GM21825 (cell line): ENCODE results near the gene SYT8.

Source experiments
- ATAC-seq: cut with Tn5 transposase; IDR thresholded peaks from one replicate; pipeline ENCODE4 v1.9.1; 2021; ENCODE audit warnings: mild to moderate bottlenecking, moderate library complexity; ENCODE audit not compliant: unreplicated experiment

SYT8 gene

DNA sequence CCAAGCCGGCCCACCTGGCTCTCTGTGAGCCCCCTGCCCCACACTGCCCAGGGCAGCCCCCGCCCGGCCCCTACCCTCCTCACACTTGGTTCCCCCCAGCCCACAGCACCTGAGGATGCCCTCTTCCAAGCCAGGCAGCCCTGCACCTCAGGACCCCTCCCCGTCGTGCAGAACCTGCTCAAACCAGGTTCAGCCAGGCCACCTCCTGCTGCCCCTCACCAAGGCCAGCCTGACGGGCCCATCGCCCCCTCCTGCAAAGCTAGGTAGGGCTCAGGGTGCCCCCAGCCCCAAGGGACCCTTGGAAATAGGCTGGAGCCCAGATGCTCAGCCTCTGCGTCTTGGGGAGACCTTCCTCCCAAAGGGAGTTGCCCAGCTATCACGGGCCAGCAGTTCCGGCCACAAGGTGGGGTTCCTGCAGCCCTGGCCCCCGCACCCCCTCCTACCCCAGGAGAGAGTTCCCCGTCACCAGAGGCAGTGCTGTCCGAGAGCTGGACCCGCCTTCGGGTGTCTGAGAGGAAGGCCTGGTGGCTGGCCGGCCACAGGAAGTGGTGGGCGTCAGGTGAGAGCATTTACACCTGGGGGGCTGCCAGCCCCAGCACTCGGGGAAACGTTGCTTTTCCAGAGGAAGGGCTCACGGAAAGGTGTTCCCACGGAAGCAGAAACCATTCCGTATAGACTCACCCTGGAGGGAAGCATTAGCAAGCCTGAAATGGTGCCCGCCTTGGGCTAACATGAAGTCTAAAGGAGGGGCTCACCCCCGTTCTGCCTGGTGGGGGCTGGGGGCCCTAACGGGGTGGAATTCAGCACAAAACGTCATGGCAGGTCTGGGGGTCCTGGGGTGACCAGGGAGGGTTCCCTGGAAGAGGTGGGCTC lies 3.2 kb upstream of the SYT8 start:
- ATAC-seq, result no peak

DNA sequence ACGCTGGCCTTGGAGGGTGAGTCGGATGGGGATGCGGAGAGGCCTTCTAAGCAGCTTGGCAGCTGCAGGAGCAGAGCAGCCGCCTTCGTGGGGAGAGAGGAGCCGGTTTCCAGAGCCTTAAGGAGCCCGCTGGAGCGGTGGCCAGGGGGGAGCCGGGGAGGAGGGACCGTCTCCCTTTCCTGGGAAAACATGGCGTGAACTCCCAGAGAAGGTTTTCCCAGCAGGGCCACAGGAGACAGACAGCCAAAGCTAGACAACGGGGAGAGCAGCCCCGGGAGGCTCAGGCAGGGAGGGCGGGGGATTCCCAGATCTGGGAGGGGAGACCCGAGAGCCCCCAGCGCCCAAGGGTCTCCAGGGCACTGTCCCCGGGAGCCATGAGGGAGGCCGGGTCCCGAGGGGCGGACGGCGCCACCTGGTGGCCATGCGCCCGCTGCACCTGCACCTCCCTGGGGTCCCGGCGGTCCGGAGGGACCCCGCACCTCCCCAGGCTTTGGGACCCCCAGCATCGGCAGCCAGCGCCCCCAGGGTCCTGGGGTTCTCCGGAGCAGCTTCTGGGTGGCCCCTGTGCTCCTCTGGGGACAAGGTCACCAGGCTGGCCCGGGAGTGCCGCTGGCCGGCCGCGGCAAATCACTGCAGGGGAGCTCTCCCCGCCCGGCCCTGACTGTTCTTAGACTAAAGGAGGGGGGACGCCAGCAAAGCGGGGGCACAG lies 2.4 kb upstream of the SYT8 start:
- ATAC-seq, result no peak

DNA sequence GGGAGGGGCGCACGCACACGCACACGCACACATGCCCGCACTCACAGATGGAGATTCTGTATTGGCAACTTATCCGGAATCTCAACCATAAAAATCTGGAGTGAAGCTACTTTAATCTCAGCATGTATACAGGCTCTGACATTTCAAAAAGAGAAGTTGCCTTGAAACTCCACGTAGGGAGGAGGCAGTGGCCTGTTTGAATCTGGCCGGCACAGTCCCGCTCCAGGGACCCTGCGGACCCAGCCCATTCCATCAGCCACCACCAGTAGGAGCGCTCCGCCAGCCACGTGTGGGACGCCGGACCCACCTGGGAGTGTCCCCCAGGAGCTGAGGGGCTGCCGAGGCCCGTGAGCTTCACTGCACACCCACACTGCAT lies 1.9 kb upstream of the SYT8 start:
- ATAC-seq, result no peak

DNA sequence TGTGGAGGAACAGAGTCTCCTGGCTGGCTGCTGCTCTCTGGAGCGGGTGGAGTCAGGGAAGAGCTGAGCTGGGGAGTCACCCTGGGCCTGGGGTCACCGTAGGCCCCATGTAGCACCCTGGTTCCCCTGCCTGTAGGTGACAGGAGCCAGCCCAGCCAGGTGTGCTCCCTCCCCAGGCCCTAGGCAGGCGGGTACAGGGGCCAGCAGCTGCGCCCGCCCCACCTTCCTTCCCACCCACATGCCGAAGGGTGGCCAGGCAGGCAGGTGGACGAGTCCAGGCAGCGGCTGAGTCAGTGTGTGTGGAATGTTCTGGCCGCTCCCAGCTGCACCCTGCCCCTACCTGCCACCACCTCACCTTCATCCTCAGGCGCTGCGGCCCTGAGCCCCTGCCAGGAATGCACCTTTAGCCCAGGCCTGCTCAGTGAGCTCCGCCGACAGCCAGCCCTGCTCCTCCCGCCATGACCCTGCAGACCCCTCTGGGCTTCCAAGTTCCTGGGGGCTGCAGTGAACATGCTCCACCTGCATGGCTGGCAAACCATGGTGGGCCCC lies 654 bp upstream of the SYT8 start:
- no peak for ATAC-seq

DNA sequence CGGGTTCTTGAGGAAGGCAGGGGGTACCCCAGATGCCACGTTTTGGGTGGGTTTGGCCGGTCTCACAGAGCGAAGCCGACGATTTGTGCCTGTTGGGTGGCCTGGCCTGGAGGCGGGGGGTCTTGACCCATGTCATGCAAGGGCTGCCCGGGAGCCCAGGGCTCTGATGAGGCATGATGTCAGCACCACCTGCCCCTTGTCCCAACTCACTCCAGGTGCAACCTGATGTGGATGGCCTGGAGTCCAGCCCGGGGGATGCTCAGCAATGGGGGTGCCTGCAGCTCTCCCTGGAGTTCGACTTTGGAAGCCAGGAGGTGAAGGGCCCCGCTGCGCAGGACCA lies 851 bp downstream of the SYT8 start:
- ATAC-seq, result no peak

DNA sequence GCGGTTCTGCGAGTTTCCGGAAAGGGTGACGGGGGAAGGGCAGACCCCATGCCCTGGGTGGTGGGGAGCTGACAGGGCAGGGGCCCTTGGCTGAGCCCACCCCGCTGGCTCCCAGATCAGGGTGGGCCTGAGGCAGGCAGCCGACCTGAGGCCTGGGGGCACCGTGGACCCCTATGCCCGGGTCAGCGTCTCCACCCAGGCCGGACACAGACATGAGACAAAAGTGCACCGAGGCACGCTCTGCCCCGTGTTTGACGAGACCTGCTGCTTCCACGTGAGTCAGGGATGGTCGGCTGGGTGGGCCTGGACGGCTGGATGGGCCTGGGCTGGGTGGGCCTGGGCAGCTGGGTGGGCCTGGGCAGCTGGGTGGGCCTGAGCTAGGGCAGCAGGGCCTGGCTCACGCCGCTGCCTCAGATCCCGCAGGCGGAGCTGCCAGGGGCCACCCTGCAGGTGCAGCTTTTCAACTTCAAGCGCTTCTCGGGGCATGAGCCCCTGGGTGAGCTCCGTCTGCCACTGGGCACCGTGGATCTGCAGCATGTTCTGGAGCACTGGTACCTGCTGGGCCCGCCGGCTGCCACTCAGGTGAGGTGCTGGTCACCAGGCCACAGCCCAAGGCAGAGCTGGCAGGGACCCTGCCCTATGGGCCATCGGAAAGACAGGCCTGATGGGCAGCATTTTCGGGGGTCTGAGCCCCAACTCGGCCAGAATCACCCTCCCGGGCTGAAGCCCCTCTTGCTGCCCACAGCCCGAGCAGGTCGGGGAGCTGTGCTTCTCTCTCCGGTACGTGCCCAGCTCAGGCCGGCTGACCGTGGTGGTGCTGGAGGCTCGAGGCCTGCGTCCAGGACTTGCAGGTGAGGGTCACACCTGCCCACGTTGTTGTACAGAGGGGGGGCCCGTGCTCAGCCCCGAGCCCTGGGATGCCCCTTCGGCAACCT lies 1.5 kb downstream of the SYT8 start:
- ATAC-seq, result no peak

DNA sequence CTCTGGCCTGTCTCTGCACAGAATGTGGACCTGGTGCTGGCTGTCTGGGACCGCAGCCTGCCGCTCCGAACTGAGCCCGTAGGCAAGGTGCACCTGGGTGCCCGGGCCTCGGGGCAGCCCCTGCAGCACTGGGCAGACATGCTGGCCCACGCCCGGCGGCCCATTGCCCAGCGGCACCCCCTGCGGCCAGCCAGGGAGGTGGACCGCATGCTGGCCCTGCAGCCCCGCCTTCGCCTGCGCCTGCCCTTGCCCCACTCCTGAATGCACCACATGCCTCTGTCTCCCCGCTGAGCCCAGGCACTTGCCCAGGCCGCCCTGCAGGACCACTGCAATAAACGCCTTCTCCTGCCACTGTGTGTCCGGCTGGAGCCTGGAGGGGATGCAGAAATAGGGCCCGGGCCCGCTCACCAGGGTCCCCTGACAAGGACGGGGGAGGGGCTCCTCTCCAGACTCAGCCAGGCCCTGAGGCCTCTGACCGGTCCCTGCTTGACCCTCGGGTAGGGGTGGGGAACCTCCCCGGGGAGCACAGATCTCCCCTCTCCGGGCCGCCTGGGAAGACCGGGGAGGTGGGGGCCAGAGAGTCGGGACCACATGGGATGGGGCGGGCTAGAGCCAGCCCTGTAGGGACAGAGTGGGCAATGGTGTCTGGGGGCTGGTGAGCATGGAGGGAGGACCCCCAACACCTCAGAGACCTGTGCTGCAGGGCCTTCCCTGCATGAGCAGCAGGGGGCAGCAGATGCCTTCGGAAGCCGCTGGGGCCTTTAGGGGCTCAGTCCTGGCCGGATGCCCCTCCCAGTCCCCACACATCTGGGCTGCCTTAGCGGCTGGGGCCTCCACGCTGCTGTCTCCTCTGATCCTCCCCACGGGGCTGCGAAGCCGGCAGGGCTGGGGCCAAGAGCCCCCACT lies 2.6 kb downstream of the SYT8 start:
- ATAC-seq, result peak; percentile 45

DNA sequence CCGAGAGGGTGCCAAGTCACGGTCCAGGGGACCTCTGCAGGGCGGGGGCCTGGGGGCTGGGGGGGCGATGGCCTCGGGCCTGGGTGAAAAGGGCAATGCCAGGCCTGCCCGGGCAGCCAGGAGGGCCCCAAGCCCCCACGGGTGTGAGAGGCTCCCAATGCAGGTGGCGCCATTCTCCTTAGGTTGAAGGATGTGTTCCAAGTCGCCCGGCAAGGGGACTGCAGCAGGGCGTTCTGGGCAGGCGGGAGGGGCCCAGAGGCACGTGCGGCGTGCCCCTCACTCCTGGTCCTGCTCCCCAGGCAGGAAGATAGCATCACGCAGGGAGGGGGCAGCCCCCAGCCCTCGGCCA lies 3.3 kb downstream of the SYT8 start:
- ATAC-seq, result no peak

DNA sequence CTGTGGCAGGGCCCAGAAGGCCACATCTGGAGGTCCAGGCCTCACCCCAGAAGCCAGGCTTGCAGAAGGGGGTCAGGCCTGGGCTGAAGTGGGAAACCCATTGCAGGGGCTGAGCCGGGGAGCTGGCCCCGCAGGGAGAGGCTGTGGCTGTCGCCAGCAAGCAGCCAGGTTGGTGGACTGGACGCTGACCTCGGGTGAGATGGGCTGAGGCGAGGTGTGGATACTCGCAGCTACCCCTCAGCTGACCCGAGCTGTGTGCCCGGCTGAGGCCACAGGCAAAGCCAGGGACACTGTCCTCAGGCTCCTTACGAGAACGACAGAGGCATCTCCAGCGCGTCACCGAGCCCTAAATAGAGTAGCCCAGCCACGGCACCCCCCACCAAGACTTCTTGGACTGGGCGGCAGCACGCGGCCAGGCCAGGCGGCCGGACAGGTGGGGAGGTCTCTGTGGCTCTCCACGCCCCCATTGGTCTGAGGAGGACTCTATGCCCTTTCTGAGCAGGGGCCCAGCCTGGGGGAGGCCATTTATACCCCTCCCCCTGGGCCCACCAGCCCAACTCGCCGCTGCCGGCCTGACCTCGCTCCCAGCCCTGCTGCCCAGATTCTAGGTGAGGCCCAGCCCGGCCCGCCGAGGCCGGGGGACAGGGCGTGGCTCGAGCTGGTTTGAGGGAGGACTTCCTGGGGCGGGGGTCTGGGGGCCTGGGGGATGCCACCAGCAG lies 3.8 kb downstream of the SYT8 start, which contains the start of gene TNNI2:
Gene TNNI2, plus strand, starts transcription at position 556 of the 719 bp plus-strand sequence. CDS start 716 bp downstream, outside the sequence.
- ATAC-seq, result no peak

DNA sequence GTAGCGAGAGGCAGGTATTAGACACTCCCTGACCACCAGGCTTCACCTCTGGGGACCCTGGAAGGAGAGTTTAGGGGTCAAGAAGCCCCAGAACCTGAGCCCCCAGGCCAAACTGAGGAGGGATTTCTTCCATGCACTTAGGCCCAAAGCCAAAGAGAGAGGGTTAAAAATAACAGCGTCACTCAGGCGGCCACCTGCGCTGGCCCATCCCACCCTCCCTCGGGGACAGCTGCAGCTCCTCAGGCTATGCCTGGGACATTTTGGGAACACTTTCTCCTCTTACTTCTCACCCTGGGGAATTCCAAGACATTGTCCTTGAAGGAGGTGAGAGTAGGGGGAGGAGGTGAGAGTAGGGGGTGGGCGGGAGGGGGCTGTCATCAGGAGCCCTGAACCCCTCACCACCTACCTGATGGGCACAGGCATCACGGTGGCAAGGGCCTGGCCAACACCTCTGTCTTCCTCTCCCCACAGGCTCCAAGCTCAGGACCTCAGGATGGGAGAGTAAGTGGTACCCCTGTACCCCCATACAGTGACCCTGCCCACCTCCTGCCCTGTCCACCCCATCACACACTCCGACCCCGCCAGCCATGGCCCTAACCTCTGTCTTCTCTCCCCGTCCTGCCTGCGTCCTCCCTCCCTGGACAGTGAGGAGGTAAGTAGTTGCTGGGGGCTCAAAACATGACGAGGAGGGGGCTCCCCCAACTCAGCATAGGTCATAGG lies 4.6 kb downstream of the SYT8 start:
- no peak for ATAC-seq

DNA sequence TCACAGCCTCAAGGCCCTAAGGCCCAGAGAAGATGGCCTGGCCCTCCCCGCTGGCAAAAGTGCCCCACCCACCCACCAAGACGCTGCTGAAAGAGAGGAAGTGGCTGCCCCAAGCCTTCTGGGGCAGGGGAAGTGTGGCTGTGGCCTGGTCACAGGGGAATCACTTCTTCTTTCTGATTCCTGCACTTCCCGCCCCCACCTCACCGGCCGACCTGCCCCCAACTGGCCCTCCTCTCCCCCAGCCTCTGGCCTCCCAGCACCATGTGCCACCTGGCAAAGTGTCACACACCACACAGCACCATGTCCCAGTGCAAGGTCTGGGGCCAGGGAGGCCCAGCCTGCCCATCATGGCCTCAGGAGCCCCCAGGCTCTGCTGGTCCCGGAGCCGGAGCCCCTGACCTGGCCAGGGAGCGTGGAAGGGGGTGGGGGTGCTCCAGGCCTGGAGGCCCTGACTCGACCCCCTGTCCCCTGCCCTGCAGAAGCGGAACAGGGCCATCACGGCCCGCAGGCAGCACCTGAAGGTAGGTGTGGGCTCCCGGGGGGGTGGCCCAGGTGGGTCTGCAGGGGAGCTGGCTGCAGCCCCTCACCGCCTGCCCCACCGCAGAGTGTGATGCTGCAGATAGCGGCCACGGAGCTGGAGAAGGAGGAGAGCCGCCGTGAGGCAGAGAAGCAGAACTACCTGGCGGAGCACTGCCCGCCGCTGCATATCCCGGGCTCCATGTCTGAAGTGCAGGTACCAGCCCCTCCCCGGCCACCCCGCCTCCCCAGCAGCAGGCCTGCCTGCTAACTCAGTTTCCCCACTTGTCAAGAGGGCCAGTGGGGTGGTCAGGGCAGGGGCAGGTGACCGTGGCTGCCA lies 5.4 kb downstream of the SYT8 start:
- peak; percentile 39 for ATAC-seq

DNA sequence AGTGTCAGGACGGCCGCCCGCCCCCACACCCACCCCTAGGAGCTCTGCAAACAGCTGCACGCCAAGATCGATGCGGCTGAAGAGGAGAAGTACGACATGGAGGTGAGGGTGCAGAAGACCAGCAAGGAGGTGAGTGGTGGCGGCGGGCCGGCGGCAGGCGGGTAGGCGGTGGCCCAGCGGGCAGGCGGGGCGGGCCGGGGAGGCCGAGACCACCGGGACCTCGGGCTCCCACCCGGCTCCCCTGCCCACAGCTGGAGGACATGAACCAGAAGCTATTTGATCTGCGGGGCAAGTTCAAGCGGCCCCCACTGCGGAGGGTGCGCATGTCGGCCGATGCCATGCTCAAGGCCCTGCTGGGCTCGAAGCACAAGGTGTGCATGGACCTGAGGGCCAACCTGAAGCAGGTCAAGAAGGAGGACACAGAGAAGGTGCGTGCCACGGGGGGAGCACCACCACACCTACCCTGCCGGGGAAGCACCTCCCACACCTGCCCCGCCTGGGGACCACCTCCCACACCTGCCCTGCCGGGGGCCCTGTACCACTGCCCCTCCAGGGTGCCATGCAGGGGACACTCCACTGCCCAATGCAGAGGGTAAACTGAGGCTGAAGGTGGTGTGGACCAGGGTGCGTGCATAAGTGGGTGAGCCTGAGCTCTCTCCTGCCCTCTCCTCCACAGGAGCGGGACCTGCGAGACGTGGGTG lies 6.1 kb downstream of the SYT8 start:
- no peak for ATAC-seq

DNA sequence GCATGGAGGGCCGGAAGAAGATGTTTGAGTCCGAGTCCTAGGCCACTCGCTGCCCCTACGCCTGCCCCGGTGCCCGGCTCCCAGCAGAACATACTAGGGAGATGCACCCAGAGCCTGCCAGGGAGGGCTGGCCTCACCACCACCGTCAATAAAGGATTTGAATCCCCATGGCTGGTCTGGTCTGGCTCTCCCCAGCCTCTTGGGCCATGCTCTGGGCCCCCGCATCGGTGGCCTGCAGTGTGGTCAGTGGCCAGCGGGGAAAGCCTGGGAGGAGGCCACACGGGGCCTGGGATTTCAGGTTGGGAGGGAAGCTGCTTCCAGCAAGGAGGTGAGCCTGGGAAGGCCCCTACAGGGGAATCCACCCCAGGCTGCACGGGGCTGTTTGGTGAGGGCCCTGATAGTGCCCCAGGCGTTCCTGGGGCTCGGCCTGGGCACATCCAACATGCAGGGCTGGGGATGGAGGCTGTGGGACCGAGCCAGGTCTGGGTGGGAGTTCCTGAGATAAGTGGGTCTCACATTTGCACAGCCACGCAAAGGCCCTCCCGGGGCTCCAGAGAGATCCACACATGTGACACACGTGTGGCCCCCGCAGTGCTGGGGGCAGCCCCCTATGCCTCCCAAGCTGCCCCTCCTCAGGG lies 6.8 kb downstream of the SYT8 start:
- ATAC-seq, result no peak

DNA sequence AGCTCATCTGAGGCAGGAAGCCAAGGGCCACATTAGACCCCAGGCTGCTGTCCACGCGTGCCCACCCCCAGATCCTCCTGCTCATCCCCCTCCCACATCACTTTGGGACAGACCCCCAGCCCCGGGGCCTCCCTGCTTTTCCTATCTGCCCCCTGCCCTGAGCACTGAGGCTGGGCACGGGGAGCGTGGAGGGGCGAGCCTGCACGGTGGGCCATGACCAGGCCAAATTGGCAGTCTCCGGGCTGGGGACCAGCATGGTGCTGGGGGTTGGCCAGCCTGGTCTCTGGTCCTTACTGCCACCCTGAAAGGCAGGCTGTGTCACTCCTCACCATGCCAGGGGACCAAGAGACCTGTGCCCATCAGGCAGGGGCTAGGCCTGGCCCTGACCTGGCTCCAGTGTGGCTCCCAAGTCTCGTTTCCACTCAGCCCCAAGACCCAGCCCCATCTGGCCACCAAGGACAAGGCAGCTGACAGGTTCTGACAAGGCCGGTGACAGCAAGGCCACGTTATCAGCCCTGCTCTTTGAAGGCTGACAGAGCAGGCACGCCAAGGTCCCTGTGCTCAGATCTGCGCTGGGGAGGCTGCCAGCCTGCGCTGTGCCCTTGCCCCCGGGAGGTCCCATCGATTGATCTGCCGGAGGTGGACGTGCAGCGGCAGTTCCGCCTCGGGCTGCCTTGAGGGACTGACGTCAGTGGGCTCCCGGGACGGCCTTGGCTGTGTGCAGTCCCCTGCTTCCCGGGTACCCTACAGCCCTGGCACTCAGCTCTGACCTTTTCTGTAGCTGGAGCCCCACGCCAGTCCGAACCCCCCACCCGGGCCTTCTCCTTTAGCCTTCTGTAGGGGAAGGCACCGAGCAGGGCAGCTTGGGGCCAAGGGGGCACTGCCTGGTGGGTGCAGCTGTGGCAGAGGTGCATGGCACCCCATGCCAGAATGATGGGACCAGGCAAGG lies 7.6 kb downstream of the SYT8 start:
- ATAC-seq, result no peak

DNA sequence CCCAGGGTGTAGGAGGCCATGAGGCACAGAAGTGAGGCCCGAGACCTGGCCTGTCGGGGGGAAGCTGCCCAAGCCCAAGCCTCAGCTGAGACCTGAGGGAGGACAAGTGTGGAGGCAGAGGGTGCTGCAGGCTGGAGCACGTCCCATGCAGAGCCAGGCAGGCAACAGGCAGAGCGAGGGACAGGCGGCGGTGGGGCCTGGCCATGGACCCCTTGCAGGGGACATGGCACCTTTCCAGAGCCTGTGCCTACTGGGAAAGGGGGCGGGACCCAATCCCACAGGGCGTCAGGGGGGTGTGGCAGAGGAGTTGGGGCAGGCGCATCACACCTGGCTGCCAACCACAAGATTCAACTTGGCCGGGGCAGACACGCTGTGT lies 8.3 kb downstream of the SYT8 start:
- ATAC-seq, result no peak

DNA sequence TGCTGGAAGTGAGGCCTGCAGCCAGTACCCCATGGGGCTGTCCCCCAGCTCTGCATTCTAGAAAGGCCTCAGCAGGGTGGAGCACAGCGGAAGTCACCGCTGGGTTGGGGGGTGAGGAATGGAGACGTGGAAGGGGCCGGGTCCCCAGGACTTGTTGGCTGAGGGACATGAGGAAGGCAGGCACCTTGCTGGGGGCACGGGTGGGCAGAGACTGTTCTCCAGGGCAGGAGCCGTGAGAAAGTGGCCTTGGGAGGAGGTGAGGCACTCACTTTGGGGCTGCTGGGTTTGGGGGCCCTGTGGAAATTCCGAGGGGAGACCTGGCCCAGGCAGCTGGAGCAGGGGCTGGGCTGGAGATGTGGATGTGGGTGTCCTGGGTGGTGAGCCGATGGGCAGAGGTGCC lies 9.0 kb downstream of the SYT8 start:
- no peak for ATAC-seq
